ENCODE measurements around the gene GDF9.

The GDF9 gene

GRCh38 chr5:132816083-132816482 lies 50.2 kb downstream of the GDF9 start:
- DNase-seq: no peak

GRCh38 chr5:132815454-132815853 lies 50.8 kb downstream of the GDF9 start:
- no peak for DNase-seq

- DNase-seq: no peak
Measured at GRCh38 chr5:132814503-132815294, 51.6 kb downstream of the GDF9 start.

DNA sequence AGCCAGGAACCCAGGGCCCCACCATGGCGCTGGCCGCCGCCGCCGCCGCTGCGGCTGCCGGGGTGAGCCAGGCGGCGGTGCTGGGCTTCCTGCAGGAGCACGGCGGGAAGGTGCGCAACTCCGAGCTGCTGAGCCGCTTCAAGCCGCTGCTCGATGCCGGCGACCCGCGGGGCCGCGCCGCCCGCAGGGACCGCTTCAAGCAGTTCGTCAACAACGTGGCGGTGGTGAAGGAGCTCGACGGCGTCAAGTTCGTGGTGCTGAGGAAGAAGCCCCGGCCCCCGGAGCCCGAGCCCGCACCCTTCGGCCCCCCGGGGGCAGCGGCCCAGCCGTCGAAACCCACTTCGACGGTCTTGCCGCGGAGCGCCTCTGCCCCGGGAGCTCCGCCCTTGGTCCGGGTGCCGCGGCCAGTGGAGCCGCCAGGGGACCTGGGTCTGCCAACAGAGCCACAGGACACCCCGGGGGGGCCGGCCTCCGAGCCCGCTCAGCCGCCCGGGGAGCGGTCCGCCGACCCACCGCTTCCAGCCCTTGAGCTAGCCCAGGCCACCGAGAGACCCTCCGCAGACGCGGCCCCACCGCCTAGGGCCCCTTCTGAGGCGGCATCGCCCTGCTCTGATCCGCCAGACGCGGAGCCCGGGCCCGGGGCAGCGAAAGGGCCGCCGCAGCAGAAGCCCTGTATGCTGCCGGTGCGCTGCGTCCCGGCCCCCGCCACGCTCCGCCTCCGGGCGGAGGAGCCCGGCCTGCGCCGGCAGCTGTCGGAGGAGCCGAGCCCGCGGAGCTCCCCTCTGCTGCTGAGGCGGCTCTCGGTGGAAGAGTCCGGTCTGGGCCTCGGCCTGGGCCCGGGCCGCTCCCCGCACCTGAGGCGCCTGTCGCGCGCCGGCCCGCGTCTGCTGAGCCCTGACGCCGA lies 52.4 kb downstream of the GDF9 start:
- DNase-seq: peak; percentile 47

DNA sequence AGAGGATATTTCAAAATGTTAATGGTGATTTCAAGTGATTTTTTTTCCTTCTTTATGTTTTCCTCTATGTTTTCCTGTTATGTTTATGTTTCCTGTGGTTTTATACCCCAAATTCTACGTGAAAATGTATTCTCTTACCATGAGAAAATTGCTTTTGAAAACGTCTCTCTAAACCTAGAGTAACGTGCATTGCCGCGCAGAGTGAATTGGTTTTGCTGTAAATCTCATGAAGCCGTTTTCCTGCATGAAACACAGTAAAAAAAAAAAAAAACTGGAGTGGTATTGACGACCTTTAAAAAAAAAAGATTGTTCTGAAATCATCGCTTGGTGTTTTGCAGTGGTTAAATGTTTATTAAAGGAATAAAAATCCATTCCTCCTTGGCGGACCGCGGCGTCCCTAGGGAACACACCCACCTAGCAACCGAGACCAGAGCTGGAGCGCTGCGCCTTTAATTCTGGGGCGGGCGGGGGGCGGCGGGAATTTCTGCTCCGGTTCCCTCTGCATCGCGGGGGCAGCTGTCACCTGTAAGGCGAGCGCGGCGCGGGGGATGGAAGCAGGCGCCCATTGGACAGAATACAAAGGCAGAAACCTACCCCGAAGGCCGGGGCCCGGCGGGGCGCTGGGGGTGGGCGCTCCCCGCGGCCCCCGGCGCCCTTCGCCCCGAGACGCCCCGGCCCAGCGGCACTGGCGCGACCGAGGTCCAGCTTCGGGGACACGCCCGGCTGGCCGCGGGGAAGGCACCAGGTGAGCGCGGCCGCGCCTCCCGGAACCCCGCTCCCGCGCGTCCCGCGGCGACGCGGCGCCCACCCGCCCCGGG lies 53.3 kb downstream of the GDF9 start, which contains the start of gene SOWAHA:
SOWAHA (plus strand) TSS at position 522 of the 818 bp plus-strand sequence. CDS start 320 bp downstream, outside the sequence.
- DNase-seq: peak; percentile 75

- peak; percentile 27 for DNase-seq
Measured at GRCh38 chr5:132812123-132812765, 54.0 kb downstream of the GDF9 start.
